Esophagus (tissue), 2 donors: ENCODE results near the gene ZNF581. TPM values are rescaled to one million over a fixed set of nuclear protein-coding genes. Genes with fewer than 3 reads are reported as not detected.

Experiments used
- H3K27ac ChIP-seq, 2 donors: one replicate each; pipeline ENCODE4 v1.5.1; 2013; ENCODE audit warnings: low read depth in 2 of 2, mild to moderate bottlenecking in 2 of 2, inconsistent platforms in 1 of 2, low read length in 1 of 2, moderate library complexity in 1 of 2
- H3K27me3 ChIP-seq, 2 donors: one replicate each; pipeline ENCODE4 v1.6.1; 2013; ENCODE audit warnings: low read length in 2 of 2, control low read depth in 1 of 2, mild to moderate bottlenecking in 1 of 2; ENCODE audit not compliant: insufficient read depth in 2 of 2, control insufficient read depth in 1 of 2
- H3K36me3 ChIP-seq, 2 donors: one replicate each; pipeline ENCODE4 v1.6.1; 2013; ENCODE audit warnings: low read length in 1 of 2; ENCODE audit not compliant: control insufficient read depth in 2 of 2, insufficient read depth in 2 of 2
- H3K4me1 ChIP-seq, 2 donors: one replicate each; pipeline ENCODE4 v1.6.1; 2013; ENCODE audit warnings: low read length in 1 of 2; ENCODE audit not compliant: control insufficient read depth in 2 of 2, insufficient read depth in 2 of 2
- H3K4me3 ChIP-seq, 2 donors: one replicate each; pipeline ENCODE4 v1.5.1; 2013; ENCODE audit warnings: low read length in 2 of 2, mild to moderate bottlenecking in 2 of 2, low read depth in 1 of 2, moderate library complexity in 1 of 2
- H3K9me3 ChIP-seq, 2 donors: one replicate each; pipeline ENCODE4 v1.6.1; 2013; ENCODE audit warnings: mild to moderate bottlenecking in 2 of 2, low read depth in 1 of 2, low read length in 1 of 2, moderate library complexity in 1 of 2; ENCODE audit not compliant: control insufficient read depth in 2 of 2, insufficient read depth in 1 of 2
- WGBS, 2 donors: extraction: QIAGEN DNeasy Blood & Tissue Kit; methylation state at CpG; one replicate each; pipeline ENCODE4 v1.1.7; 2013; 5-methylcytosine and 5-hydroxymethylcytosine counted together
- polyA plus RNA-seq, 2 donors: library from polyadenylated mRNA; stranded (reverse); fragments of 200-250 nt; gene quantifications; one replicate each; pipeline ENCODE4 v1.2.3, GENCODE V29; 2013
- donor health status: healthy with polysubstance abuse.
- donor health status: Bipolar disorder and iron deficiency.

ZNF581 gene
- polyA plus RNA-seq, 2 donors, result 10.3 to 16.6 TPM

GRCh38 chr19:55645512-55645881 lies 2.0 kb downstream of the ZNF581 start:
- H3K9me3 ChIP-seq, result no peaks in the 10 kb centered on the region
- no peak overlapping the region for H3K4me3 ChIP-seq
- no peaks in the 10 kb centered on the region for H3K27me3 ChIP-seq
- H3K36me3 ChIP-seq, result peaks cover 0 to 11% of the 10 kb centered on the region in 2 donors
- 61 to 65% methylated on average over 5 of the region's 5 CpGs for WGBS, 2 donors
- no peak overlapping the region for H3K27ac ChIP-seq
- H3K4me1 ChIP-seq, result peaks cover 9 to 28% of the 10 kb centered on the region in 2 donors

- H3K4me3 ChIP-seq, result peak overlapping the region; percentile 64 to 71
- H3K36me3 ChIP-seq, result peaks cover 0 to 11% of the 10 kb centered on the region in 2 donors
- H3K9me3 ChIP-seq, result no peaks in the 10 kb centered on the region
- no peaks in the 10 kb centered on the region for H3K27me3 ChIP-seq
- 41 to 42% methylated on average over 14 of the region's 14 CpGs for WGBS, 2 donors
- H3K27ac ChIP-seq, result peak overlapping the region; percentile 75 to 79
- peaks cover 9 to 26% of the 10 kb centered on the region in 2 donors for H3K4me1 ChIP-seq
Measured at GRCh38 chr19:55646889-55647731, 3.7 kb downstream of the ZNF581 start.

GRCh38 chr19:55647732-55648584 lies 4.5 kb downstream of the ZNF581 start, which contains the start of gene CCDC106:
Gene CCDC106 (plus strand): TSS chr19:55648212. CDS start chr19:55649047, 835 bp downstream.
- H3K9me3 ChIP-seq, result no peaks in the 10 kb centered on the region
- peak within 1 kb of the TSS; percentile 64 to 71 for H3K4me3 ChIP-seq
- peaks cover 2 to 25% of the 10 kb centered on the region in 2 donors for H3K4me1 ChIP-seq
- H3K27me3 ChIP-seq, result no peaks in the 10 kb centered on the region
- WGBS, 2 donors, result 1 to 2% methylated on average over 61 to 87 of the region's 87 CpGs
- H3K36me3 ChIP-seq, result peaks cover 0 to 11% of the 10 kb centered on the region in 2 donors
- H3K27ac ChIP-seq, result peak within 1 kb of the TSS; percentile 75 to 79

GRCh38 chr19:55648585-55649267 lies 5.3 kb downstream of the ZNF581 start:
- no peaks in the 10 kb centered on the region for H3K27me3 ChIP-seq
- H3K36me3 ChIP-seq, result peaks cover 0 to 11% of the 10 kb centered on the region in 2 donors
- peak overlapping the region; percentile 75 to 79 for H3K27ac ChIP-seq
- peak overlapping the region; percentile 64 to 71 for H3K4me3 ChIP-seq
- WGBS, 2 donors, result 24 to 41% methylated on average over 24 to 25 of the region's 25 CpGs
- peaks cover 2 to 25% of the 10 kb centered on the region in 2 donors for H3K4me1 ChIP-seq
- no peaks in the 10 kb centered on the region for H3K9me3 ChIP-seq

- Histone ChIP-seq H3K4me1 (peaks cover 2 to 20% of the 10 kb centered on the region in 2 donors), H3K36me3 (peaks cover 0 to 11% of the 10 kb centered on the region in 2 donors)
Measured at GRCh38 chr19:55649268-55650125, 6.0 kb downstream of the ZNF581 start.

GRCh38 chr19:55650126-55650557 lies 6.7 kb downstream of the ZNF581 start:
- Histone ChIP-seq H3K9me3 (no peaks in the 10 kb centered on the region), H3K27ac (no peak overlapping the region), H3K4me3 (no peak overlapping the region), H3K36me3 (peaks cover 0 to 4% of the 10 kb centered on the region in 2 donors), H3K4me1 (peaks cover 2 to 16% of the 10 kb centered on the region in 2 donors), H3K27me3 (no peaks in the 10 kb centered on the region)
- WGBS, 2 donors, result 90 to 92% methylated on average over 4 of the region's 4 CpGs

More at GRCh38 chr19:55649268-55650125, 6.0 kb downstream of the ZNF581 start:
- Histone ChIP-seq H3K27ac (peak overlapping the region in 1 of 2 donors; percentile 79), H3K4me3 (peak overlapping the region in 1 of 2 donors; percentile 10), H3K27me3 (no peaks in the 10 kb centered on the region), H3K9me3 (no peaks in the 10 kb centered on the region)
- WGBS, 2 donors, result 79 to 85% methylated on average over 17 of the region's 17 CpGs

GRCh38 chr19:55650602-55651230 lies 7.3 kb downstream of the ZNF581 start:
- Histone ChIP-seq H3K27me3 (no peaks in the 10 kb centered on the region), H3K4me3 (no peak overlapping the region), H3K9me3 (no peaks in the 10 kb centered on the region), H3K27ac (no peak overlapping the region), H3K36me3 (no peaks in the 10 kb centered on the region), H3K4me1 (peaks cover 2 to 16% of the 10 kb centered on the region in 2 donors)
- WGBS, 2 donors, result 92 to 94% methylated on average over 17 of the region's 17 CpGs

GRCh38 chr19:55651236-55651635 lies 7.8 kb downstream of the ZNF581 start:
- Histone ChIP-seq H3K36me3 (no peaks in the 10 kb centered on the region), H3K9me3 (no peaks in the 10 kb centered on the region), H3K27me3 (no peaks in the 10 kb centered on the region), H3K4me3 (no peak overlapping the region), H3K4me1 (peaks cover 2 to 16% of the 10 kb centered on the region in 2 donors), H3K27ac (no peak overlapping the region)
- WGBS, 2 donors, result 84 to 89% methylated on average over 18 of the region's 18 CpGs
